Activated CD8-positive, alpha-beta memory T cell treated with anti-CD3 and anti-CD28 coated beads for 48 hours (primary cell): ENCODE measurements around the gene ROBO2.

Experiments
- DNase-seq, 3 experiments: peaks; one replicate each; pipeline ENCODE4 v3.0.0-alpha.2; 2020; ENCODE audit warnings: low read depth in 2 of 3, low spot score in 2 of 3

ROBO2 gene

DNA sequence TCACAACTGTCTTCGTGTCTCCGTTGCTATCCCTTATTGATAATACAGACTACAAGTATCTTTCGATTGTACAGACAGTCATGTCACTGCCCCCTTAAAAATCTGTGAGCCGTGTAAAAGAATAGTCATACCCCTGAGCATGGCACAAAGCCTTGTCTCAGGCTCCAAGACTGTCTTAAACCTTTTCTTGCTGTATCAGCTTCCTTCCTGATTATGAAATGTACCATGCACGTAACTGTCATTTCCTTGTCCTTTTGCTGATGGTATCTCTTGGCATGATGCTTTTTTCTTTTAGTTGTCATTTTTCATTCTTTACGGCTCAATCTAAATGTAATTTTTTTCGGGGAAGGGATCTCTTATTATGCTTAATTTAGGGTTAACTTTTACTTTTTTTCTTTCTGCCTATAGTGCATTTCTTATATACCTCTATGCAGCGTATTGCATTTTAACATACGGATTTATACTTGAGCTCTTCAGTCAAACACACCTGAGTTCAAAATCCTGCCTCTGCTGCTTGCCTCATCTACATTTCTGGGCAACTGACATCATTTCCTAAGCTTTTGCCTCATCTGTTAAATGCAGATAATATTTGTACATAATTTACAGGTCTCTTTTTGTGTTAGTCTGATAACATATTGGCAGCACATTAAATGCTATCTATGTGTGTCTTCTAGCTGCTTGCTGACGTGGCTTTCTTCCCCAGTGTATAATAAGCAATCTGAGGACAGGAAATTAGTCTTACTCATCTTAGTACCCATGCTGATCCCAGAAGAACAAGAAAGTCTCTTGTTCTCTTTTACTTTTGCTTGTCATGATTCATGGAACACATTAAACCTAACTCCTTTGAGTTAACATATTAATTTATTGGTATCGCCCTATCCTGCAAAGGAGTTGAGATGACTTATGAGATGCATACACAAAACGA lies 57.3 kb downstream of the ROBO2 start:
- no peak for DNase-seq

GRCh38 chr3:77102951-77103769 lies 63.3 kb downstream of the ROBO2 start:
- DNase-seq = no peak

- no peak for DNase-seq
Measured at GRCh38 chr3:77122652-77123051, 82.8 kb downstream of the ROBO2 start.

DNA sequence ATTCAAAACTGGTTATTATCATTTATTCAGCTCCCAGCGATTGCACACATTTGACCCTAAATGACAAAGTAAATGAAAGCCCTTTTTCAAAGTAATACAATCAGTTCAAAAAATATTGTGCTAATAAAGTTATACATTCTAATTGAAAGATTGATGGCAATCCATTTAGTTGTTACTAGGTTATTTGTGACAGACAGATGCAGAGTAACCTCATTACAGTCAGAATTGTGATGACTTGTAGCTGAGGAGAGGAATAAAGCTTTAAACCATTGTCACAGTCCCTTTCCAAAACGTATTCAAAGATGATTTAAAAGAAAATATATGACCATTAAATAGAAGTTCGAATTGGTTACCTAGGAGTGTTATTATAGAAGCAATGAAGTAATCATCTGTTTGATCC lies 86.1 kb downstream of the ROBO2 start:
- no peak for DNase-seq

- no peak for DNase-seq
Measured at GRCh38 chr3:77134769-77135168, 94.9 kb downstream of the ROBO2 start.

- no peak for DNase-seq
Measured at GRCh38 chr3:77137559-77137958, 97.7 kb downstream of the ROBO2 start.

DNA sequence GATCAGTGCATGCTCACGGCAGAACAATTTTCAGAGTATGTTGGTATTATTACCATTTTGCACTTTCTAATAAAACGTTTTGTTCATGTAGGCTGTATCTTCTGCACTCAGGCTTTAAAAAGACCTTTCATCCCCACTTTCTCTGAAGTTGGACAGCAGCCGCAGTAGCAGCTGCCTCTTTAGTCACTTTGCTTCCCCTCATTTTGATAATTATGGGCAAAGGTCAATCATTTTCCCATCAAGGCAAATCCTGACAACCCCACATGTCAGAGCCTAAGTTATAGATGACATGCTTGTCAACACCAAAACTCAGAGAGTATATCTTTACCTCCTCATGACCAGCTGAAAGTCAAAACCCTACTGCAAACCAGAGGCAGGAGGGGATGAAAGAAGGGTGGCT lies 99.7 kb downstream of the ROBO2 start:
- no peak for DNase-seq

GRCh38 chr3:77141423-77141822 lies 101.5 kb downstream of the ROBO2 start:
- DNase-seq = no peak

- DNase-seq = no peak
Measured at GRCh38 chr3:77142578-77142977, 102.7 kb downstream of the ROBO2 start.

DNA sequence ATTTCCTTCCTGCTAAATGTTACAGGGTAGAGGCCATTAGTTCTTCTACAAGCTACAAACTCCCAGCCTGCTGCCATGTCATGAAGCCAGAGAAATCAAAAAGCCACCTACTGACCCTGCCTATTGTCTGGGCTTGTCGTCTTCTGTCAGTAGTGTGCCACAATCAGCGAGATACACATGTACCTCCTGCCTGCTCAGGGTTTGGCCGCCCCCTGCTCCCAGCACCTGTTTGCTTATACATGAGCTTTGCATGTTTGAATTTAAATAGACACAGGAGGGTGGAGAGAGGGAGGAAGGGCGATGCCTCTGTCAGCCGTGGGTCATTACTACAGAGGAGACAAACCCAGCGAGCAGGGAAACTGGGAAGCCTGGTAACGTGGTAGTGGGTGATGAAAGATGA lies 106.1 kb downstream of the ROBO2 start:
- no peak for DNase-seq

GRCh38 chr3:77147836-77148578 lies 108.1 kb downstream of the ROBO2 start:
- DNase-seq = no peak

- DNase-seq = no peak
Measured at GRCh38 chr3:77149382-77149781, 109.5 kb downstream of the ROBO2 start.

GRCh38 chr3:77150028-77150427 lies 110.1 kb downstream of the ROBO2 start:
- no peak for DNase-seq

DNA sequence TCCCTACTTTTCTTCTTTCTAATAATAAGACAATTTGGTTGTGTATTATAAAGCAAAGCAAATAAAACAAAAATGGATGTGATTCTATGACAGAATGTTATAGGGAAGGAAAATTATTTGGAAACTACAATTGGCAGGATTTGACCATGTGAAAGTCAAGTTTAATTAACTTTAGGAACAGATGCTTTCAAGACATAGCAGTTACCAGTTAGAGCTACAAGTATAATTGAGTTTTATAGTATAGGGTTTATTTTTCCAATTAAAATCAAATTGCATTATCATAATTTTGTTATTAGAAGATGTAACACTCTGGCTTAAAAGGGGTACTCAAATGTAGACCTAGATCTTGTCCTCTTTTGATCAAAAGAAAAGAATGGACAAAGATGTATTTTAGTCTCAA lies 110.9 kb downstream of the ROBO2 start:
- no peak for DNase-seq

DNA sequence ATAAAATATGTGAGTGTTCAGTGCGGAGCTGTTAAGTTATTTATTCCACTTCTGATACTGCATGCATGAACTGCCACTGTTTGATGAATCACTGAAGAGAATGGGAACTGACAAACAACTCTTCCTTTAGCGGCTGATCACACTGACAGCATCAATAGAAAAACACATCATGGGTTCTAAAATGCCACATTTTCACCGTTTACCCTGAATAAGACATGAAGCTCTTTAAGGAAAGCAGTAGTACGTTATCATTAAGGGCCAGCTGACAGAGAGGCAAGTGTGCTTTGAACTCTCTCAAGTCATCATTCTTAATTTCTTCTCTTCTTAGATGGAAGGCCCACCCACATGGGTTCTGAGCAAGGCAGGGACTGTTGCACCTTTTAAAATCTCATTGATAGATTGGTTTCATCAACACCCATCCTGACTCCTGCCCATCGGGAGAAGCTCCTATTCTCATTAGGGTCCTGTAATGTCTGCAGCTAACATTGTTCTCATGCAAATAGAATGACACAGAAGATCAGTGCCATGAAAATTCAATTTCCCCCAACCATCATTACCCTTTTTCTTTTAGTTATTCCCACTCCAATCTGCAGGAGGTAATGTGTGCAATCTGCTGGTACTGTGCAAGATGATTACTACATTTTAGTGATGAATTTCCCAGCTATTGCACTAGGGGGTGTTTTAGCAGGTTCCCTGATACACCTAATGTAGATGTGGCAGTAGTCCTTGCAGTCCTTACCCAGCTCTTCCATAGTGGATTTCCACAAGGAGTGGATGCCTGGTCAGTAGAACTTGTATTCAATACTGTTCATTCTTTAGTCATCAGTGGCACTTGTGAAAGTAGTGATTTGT lies 119.1 kb downstream of the ROBO2 start:
- DNase-seq = no peak

- no peak for DNase-seq
Measured at GRCh38 chr3:77160931-77161497, 121.1 kb downstream of the ROBO2 start.

GRCh38 chr3:77169823-77170222 lies 129.9 kb downstream of the ROBO2 start:
- no peak for DNase-seq

GRCh38 chr3:77171026-77171425 lies 131.1 kb downstream of the ROBO2 start:
- no peak for DNase-seq

DNA sequence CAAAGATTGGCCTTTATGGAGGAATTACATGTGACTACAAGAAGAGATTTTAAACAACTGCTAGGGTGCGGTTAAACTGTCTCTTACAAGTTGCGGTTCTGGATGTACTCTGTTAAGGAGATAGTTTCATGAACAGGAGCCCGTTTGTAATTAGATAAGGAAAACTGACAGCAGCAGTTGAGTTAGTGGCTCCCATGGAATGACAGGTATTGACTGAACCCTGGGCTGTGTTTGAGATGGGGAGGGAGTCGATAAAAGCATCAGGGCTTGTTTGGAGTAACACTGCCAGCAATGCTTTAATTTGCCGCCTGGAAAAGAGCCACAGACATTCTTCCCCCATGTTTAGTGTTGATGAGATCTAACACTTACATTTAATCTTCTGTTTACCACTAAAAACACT lies 139.9 kb downstream of the ROBO2 start:
- no peak for DNase-seq

DNA sequence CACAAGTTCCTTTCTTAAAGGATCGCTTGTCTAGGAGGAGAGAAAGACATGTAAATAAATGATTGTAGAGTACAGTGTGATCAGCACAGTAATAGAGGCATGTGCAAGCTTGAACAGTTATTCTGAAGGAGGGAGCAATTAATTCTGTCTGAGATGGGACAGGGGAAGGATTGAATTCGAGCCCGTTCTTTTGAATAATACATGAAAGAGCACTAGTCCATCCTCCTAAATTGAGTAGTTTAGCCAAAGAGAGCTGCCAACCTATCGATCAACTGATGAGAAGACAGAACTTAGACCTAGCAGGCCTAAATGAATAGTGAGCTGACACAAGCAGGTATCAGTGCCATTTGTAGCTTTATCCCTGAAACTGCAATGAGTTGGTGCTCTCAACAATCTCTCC lies 142.4 kb downstream of the ROBO2 start:
- DNase-seq = no peak
